NCI-H446 (cell line): Measurements from ENCODE around the gene CAMK1G.

ENCODE experiments used
- DNase-seq, 2 experiments: peaks; one replicate each; lab custom pipeline; 2025; lab: John Stamatoyannopoulos, UW

CAMK1G gene

DNA sequence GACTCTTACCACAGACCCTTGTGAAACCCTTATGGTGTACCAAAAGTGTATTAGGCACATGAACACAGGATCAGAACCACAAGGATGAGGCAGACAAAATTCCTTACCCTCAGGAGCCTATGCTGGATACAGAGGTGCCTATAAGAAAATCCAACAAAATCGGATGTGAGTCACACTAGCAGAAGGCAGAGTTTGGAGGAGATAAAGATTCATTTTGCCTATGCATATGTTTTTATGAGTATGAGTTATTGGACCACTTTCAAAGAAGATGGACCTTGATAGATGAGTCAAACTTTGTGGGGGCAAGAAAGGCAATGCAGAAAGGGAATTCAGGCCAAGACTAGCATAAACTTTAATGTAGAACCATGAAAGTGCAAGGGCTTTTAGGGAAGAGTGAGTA is 17.0 kb downstream of the CAMK1G start:
- DNase-seq: no peak

DNA sequence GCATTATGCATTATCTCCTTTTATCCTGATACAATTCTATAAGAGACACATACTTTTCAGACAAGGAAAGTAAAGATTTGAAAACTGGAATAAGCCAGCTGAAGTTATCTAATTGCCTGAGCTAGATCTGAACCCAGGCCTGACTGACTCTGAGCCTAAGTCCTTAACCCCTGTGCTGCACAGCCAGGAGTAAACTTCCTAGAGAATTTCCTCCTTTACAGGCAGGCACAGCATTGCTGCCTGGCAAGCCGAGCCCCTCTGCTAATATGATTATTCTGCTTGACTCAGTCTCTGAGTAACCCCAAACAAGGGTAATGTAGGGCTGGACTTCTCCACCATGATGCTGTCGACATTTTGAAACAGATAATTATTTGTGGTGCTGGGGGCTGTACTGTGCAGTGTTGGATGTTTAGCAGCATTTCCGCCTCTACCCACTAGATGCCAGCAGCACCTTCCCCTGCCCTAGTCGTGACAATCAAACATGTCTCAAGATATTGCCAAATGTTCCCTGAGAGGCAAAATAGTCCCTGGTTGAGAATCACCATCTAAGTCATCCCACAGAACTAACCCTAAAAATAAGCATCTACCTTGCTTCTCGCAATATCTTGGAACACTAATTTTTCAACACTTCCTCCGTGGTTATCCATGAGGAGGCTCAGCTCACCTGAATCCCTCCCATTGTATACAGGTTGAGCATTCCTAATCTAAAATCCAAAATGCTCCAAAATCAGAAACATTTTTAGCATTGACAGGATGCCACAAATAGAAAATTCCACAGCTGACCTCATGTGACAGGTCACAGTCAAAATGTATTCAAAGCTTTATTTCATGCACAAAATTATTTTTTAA is 18.5 kb downstream of the CAMK1G start:
- DNase-seq: peak in 1 of 2 experiments; percentile 74

DNA sequence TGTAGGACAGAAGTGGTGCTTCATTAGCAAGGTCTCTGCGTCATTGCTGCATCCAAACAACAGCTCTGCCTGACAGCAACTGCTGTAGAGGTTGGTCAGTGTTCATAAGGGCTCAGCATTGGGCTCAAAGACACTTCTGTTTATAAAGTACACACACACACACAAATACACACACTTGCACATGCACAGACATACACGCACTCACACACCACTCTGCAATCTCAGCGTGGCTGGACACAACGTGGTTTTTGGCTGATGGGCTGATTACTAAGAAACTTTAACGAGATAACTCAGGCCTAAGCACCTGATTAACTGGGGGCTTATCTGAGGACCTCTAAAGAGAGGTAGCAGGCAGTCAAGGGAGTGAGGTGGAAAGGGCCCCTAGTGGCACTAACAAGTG is 20.4 kb downstream of the CAMK1G start:
- no peak for DNase-seq

DNA sequence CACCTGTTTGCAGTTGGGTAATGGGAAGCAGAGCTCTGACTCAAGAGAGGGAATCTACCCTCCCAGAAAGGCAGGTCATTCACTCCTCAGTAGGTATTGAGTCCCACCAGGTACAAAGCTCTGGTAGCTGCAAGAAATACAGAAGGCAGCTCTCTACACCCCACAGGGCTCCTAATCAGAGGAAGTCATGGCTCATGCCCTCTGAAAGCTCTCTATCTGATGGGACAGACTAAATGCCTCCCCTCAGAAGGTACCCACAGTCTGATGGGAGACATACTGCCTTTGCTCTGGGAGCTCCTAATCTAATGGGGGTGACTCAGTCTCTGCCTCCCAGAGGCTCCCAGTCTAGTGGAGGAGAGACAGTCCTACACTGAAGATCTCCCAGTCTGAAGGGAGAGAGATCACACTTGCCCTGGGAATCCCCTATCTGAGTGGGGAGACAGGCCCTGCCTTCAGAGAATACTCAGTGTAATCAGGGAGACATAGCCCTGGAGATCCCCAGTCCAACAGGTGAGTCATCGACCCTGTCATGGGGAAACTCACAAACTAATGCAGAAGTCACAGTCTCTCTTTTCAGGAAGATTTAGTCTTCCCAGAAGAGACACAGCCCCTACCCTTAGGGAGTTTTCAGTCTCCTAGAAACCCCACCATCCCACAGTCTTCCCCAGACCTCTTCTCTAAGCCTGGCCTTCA is 23.7 kb downstream of the CAMK1G start:
- no peak for DNase-seq

DNA sequence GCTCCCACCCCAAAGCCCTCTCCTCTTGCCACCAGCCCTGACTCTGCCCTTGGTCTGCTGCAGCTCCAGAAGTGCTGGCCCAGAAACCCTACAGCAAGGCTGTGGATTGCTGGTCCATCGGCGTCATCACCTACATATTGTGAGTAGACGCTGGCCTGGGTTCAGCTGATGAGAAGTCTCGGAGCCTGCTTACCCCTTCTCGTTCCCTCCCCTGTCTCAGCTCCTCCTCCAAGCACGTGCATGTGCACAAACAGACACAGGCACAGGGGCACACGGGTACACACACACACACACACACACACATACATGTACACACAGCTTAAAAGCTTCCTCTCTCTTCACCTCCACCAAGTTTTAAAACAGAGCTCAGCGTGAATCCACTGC is 24.3 kb downstream of the CAMK1G start:
- no peak for DNase-seq

DNA sequence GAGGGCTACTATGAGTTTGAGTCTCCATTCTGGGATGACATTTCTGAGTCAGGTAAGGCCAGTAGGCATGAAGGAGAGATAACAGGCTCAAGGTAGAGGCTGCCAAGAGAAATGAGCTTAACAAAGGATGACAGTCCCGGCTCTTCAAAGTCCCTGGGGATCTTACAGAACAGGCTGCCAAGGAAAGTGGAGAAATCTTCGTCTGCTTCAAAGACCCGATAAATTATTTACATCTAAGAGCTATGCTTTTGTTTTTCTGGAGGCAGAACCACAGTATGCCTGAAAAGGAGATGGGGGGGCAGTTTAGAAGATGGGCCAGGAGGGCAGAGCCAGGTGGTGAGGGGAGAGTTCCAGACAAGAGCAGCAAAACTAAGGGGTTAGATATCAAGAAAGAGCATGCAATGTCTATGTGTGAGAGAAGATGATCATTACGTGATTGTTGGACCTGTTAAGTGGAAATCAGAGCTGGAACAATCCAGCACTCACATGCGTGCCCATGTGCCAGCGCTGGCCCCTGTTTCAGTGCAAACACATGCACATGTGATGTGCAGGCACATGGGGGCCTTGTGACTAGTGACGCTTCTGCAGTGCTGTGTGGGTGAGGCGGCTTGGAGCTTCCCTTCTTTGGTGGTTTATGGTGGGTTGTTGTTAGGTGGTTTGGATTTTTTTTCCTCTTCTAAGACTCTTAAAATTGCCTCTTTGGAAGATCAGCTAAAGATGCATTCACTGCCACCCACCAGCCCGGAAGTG is 25.7 kb downstream of the CAMK1G start:
- no peak for DNase-seq

DNA sequence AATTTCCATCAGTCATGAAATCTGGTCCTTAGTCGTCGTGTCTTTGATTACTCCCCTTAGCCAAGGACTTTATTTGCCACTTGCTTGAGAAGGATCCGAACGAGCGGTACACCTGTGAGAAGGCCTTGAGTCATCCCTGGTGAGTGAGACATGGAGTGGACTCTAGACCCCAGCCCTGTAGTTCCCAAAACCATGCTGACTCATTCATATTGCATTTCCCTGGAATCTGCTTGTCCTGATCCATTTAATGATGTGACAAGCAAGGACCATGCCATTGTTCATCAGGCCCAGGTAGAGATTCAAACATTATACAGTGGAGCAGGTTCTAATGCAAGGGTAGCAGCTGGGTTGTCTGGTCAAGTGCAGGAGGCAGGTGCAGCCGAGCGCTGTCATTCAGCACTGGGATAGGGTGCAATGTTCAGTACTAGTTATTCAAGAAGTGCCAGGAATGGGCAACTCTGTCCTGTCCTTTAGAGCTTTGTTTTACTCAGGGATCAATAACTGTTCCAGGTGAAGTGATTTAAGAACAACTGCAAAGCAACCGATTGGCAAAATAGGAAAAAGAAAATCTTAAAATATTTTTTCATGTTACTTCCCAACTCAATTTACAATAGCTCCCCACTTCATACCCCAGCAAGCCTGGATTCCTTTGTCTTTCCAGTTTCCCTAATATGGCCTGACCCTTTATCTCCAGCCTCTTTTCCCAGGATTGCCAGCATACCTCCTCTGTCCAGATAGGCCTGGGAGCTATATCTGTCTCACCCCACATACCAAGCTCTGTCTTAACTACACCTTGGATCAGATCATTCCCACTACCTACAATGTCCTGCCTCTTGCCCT is 26.5 kb downstream of the CAMK1G start:
- DNase-seq: no peak

DNA sequence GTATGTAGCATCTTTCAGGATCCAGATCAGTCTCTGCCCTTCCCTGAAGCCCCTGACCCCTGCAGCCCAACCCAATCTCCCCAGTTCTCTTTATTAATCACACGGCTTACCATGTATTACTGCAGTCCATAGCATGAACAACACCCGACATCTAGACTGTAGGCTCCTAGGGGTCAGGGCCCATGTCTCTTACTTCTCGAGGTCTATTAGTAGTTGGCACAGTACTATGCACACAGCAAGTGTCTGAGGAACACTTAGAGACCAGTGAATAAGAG is 27.1 kb downstream of the CAMK1G start:
- no peak for DNase-seq

DNA sequence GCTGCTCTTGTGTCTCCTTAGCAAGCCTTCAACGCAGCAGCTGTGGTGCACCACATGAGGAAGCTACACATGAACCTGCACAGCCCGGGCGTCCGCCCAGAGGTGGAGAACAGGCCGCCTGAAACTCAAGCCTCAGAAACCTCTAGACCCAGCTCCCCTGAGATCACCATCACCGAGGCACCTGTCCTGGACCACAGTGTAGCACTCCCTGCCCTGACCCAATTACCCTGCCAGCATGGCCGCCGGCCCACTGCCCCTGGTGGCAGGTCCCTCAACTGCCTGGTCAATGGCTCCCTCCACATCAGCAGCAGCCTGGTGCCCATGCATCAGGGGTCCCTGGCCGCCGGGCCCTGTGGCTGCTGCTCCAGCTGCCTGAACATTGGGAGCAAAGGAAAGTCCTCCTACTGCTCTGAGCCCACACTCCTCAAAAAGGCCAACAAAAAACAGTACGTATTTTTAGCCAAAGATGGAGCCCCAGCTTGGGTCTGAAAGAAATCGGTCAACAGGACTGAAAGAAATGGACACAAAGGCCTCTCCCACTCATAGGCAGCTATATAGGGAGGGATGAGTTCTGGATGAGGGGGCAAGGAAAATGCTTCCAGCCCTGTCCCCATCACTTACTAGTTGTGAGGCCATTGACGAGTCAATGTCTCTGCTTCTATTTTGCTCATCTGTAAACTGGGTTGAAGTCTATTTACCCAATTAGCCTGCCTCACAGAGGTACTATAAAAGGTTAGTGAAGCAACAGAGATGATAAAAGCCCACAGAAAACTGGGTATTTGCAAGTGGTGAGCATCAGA is 28.5 kb downstream of the CAMK1G start:
- no peak for DNase-seq

DNA sequence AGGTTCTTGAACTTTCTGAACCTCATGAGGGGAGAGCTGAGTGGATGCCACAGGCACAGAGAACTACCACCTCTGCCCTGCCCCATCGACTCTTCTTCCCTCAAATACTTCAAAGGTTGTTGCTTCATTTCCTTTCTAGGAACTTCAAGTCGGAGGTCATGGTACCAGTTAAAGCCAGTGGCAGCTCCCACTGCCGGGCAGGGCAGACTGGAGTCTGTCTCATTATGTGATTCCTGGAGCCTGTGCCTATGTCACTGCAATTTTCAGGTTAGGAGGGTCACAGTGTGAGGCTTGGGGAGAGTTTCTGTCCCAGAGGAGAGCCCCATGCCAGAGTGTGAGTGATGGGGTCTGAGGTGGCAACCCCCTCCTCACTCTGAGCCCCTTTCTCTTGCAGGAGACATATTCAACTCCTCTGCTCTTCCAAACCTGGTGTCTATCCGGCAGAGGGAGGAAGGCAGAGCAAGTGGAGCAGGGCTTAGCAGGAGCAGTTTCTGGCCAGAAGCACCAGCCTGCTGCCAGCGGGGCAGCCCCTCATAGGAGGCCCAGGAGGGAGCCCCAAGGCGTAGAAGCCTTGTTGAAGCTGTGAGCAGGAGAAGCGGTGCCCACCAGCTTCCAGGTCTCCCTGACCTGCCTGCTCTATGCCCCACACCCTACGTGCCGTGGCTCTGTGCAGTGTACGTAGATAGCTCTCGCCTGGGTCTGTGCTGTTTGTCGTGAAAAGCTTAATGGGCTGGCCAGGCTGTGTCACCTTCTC is 29.3 kb downstream of the CAMK1G start:
- no peak for DNase-seq

DNA sequence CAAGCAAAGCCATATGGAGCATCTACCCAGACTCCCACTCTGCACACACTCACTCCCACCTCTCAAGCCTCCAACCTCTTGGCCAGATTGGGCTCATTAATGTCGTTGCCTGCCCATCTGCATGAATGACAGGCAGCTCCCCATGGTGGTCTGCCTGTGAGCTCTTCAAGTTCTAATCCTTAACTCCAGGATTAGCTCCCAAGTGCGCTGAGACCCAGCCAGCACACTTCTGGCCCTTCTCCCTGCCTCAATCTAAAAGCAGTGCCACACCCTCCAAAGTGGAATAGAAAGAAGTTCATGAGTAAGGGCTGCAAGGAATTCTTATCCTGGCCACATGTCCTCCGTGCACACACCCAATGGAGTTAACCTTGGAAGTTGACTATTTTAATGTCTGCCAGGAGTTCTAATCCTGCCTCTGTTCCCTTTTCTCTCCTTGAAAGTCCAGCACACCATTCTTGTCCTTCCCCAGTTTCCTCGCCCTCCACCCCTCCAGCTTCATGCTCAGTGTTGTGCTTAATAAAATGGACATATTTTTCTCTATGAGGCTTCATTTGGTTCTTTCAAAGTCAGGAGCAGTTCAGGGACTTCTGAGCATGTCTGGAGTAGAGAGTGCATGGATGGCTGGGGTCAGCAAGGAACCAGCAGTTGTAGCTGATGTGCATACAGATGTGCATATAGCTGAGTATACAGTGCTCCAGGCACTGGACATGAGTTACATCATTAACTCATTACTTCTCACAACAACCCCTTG is 30.1 kb downstream of the CAMK1G start:
- no peak for DNase-seq

DNA sequence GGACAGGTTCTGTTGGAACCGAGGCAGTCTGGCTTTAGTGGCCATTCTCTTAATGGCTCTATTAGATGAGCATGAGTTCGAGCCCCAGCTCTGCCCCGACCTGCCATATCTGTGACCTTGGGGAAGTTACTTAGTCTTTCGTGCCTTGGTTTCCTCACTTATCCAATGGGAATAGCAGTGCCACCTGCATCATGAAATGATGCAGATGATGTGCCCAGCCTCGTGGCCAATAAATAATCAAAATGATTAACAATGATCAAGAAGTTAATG is 30.6 kb downstream of the CAMK1G start:
- no peak for DNase-seq

DNA sequence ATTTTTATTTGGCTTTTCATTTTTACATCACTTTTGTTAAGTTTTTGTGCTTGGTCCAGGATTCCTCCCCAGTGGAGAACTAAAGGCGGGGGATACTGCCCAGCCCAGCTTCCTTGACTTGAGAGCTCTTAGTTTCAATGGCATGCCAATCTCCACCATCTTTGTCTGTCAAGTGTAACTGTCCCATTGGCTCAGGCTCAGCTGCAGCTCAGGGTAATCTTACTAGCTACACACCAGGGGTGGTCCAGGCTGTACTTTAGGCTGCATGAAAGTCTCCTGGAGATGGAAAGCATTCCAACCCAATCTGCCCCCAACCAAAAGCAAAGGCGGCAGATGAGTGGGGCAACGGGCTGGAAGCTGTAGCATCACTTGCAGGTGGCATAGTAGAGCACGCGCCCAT is 31.4 kb downstream of the CAMK1G start:
- no peak for DNase-seq

DNA sequence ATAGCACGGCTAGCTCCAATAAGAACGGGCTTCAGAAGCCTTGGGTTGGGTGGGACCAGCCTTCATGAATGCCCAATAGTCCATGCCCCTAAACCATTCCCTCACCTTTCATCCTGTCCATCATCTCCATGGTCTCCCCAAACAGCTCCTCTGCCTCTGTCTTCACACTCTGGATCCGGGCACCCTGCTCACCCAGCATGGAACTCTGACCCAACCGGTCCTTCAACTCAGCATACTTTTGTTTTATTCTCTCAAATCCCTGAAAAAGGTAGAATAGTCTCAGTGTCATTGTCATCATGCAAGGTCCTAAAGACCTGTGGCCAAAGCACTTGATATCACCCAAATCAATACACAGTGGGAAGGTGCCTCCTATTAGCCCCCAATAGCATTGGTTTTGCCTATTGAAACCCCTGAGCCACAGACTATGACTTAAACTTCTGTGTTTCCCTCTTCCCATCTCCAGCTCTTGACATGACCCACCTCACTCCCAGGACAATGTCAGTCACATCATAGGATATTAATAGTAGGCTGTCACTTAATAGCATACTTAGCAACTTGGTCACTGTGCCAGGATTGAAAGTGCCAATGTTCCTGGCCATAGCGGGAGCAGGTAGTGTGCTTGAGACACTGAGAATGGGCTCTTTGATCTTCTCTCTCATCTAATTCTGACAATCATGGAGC is 33.0 kb downstream of the CAMK1G start:
- DNase-seq: no peak

DNA sequence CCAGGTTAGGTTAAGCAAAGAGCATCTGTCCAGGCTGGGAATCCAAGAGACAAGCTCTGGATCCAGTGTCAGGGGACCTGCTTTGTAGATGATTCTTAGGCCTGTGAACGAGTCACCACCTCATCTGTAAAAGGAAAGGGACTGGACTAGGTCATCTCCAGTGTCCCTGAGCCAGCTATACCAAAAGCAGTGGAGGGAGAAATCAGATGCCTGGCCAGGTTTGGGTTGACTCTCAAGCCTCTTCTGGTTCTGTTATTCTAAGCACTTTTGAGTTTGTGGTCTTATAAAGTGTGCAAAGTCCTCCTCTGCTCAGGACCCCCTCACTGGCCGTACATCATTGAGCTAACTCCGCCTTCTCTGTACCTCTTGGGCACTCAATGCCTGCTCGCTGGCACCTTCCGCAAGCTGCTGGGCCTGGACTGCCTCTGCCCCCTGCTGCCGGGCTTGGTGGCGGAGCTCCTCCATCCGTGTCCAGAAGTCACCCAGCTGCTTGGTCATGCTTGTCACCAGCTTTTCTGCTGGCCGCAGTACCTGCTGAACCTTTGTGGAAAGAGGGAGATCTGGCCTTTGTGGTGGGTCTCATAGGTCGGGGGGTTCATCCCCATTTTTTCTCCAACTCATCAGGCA is 33.6 kb downstream of the CAMK1G start:
- DNase-seq: no peak

DNA sequence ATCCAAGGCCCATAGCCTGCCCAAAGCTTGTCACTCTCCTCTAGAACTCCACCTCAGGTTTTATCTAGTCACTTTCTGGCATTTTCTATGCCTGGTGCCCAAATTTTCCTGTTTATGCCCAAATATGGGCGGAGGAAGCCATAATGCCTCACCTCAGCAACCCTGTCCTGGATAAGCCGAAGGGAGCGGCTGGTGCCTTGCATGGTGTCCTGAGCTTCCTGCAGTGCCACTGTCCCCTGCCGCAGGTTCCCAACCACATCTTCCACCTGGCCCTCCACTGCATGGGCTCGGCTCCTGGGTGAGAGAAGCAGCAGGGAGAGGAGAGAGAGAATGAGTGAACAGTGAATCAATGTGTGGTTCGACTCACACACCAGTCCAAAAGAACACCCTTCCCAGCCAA is 34.2 kb downstream of the CAMK1G start:
- DNase-seq: no peak

DNA sequence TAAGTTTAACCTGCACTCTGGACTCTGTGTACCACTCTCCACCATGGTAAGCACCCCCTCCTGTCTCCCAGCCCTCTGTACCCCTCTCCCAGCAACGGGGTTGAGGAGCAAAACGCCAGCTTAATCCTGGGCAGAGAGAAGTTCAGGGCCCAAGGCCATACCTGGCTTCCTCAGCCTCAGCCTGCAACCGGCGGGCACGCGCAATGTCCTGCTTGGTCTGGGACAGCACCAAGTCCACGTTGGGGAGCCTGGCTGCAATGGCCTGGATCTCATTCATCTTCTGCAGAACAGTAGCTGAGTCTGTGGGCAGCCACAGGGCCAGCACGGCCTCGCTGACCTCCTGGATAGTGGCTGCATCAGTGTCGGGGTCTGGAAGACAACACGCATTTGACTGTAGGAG is 34.8 kb downstream of the CAMK1G start:
- no peak for DNase-seq

DNA sequence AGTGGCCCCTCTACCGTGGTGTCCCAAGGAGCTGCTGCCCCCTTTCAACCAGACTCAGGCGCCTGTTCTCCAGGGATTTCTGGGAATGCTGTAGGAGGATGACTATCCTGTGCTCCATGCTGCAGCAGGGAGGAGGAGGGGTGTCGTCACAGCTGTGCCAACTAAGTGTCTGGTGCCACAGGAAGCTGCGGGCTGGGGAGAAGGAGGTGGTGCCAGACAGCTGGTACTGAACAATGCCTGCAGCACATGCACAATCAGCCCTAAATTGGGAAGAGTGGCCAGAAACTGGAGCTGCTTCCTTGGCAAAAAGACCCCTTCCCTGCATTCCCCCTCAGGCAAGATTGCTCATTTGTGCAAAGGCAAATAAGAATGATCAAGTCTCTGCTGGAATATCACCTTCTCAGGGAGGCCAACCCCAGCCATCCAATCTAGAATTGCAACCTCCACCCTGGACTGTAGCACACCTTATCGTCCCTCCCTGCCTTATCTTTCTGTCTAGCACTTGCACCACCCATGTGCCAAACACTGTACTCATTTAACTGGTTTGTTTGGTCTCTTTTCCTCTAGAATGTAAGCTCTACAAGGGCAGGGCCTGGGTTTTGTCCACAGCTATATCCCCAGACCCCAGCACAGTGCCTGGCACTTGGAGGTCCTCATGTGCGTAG is 35.4 kb downstream of the CAMK1G start:
- no peak for DNase-seq
